Activated CD4-positive, alpha-beta memory T cell treated with anti-CD3 and anti-CD28 coated beads, Interleukin-2, amount 10 ng/mL, durations not matched to agents 7 days and 5 days (primary cell): ENCODE results near the gene TMEM53. TPM values are rescaled to one million over a fixed set of nuclear protein-coding genes. Genes with fewer than 3 reads are reported as not detected.

ENCODE experiments used
- CTCF ChIA-PET: fragments of 350-600 bp; sonication (Branson Sonifier 250); formaldehyde crosslinking; loops from one replicate; lab custom pipeline; 2021; ENCODE audit warnings: antibody characterized with exemption, inconsistent platforms; lab: Charles Lee
- POLR2A ChIA-PET: fragments of 350-600 bp; sonication (Branson Sonifier 250); formaldehyde crosslinking; loops from one replicate; lab custom pipeline; 2021; ENCODE audit warnings: antibody characterized with exemption; lab: Charles Lee
- DNase-seq: peaks from one replicate; pipeline ENCODE4 v3.0.0-alpha.2; 2020
- H3K27ac Mint-ChIP-seq: one replicate; pipeline ENCODE4 v1.8.0; 2021; ENCODE audit warnings: mild to moderate bottlenecking, mixed read lengths
- H3K27me3 Mint-ChIP-seq: one replicate; pipeline ENCODE4 v1.8.0; 2021; ENCODE audit warnings: mixed read lengths
- H3K36me3 Mint-ChIP-seq: one replicate; pipeline ENCODE4 v1.8.0; 2021; ENCODE audit warnings: low read depth, mixed read lengths
- H3K4me1 Mint-ChIP-seq: one replicate; pipeline ENCODE4 v1.8.0; 2021; ENCODE audit warnings: mixed read lengths
- H3K4me3 Mint-ChIP-seq: one replicate; pipeline ENCODE4 v1.8.0; 2021; ENCODE audit warnings: mild to moderate bottlenecking, mixed read lengths
- H3K9me3 Mint-ChIP-seq: one replicate; pipeline ENCODE4 v1.8.0; 2021; ENCODE audit warnings: mixed read lengths
- total RNA-seq, 2 experiments: library from RNA; stranded (reverse); gene quantifications; one replicate each; pipeline ENCODE4 v1.2.3, GENCODE V29; 2021

Gene TMEM53
- total RNA-seq, 2 experiments from 2014 or later: 4.3 to 5.6 TPM

GRCh38 chr1:44696101-44696500 is 21.8 kb upstream of the TMEM53 start:
- Mint-ChIP-seq H3K9me3 (no peaks in the 10 kb centered on the region), H3K36me3 (no peaks in the 10 kb centered on the region), H3K4me1 (peaks cover 21% of the 10 kb centered on the region), H3K27ac (no peak overlapping the region), H3K27me3 (peaks cover 4% of the 10 kb centered on the region), H3K4me3 (no peak overlapping the region)
- no peak for DNase-seq
- ChIA-PET POLR2A (interaction anchor here (0.6 to 2.2 kb wide), 9 partner anchors 11 to 123 kb away, joined by 3 to 39 read pairs (median 5); partner anchors contain the start of genes ARMH1, RNU5D-1 and TMEM53), CTCF (interaction anchor here (0.6 to 2.9 kb wide), 12 partner anchors 11 to 141 kb away, joined by 3 to 16 read pairs (median 4); partner anchors contain the start of genes ARMH1, RNU5D-1 and TMEM53)

GRCh38 chr1:44695671-44696070 is 21.4 kb upstream of the TMEM53 start:
- Mint-ChIP-seq H3K36me3 (no peaks in the 10 kb centered on the region), H3K9me3 (no peaks in the 10 kb centered on the region), H3K4me1 (peaks cover 21% of the 10 kb centered on the region), H3K27ac (no peak overlapping the region), H3K27me3 (peaks cover 4% of the 10 kb centered on the region), H3K4me3 (no peak overlapping the region)
- no peak for DNase-seq
- ChIA-PET POLR2A (interaction anchor here (0.6 to 2.2 kb wide), 7 partner anchors 11 to 123 kb away, joined by 4 to 39 read pairs (median 5); partner anchors contain the start of genes ARMH1, RNU5D-1 and TMEM53), CTCF (interaction anchor here (1.5 to 2.9 kb wide), 3 partner anchors 11 to 63 kb away, joined by 3 to 16 read pairs (median 4); no protein-coding TSS in a partner anchor)

- no peak overlapping the region for H3K4me3 Mint-ChIP-seq
- POLR2A ChIA-PET: interaction anchor here (0.7 to 0.8 kb wide), 2 partner anchors 27 to 35 kb away, joined by 3 to 4 read pairs; no protein-coding TSS in a partner anchor
- H3K36me3 Mint-ChIP-seq: no peaks in the 10 kb centered on the region
- DNase-seq: no peak
- CTCF ChIA-PET: interaction anchor here (1.5 kb wide), 1 partner anchor 62 kb away, joined by 4 read pairs; no protein-coding TSS in a partner anchor
- H3K9me3 Mint-ChIP-seq: no peaks in the 10 kb centered on the region
- H3K27me3 Mint-ChIP-seq: peaks cover 4% of the 10 kb centered on the region
- no peak overlapping the region for H3K27ac Mint-ChIP-seq
- H3K4me1 Mint-ChIP-seq: peaks cover 21% of the 10 kb centered on the region
These were observed 20.7 kb upstream of the TMEM53 start for GRCh38 chr1:44694863-44695478.

- Mint-ChIP-seq H3K36me3 (no peaks in the 10 kb centered on the region), H3K27me3 (peaks cover 4% of the 10 kb centered on the region), H3K4me3 (no peak overlapping the region), H3K27ac (no peak overlapping the region), H3K4me1 (peaks cover 21% of the 10 kb centered on the region), H3K9me3 (no peaks in the 10 kb centered on the region)
- ChIA-PET POLR2A (no interaction called here), CTCF (no interaction called here)
- DNase-seq: no peak
These were observed 19.6 kb upstream of the TMEM53 start for GRCh38 chr1:44693900-44694299.

GRCh38 chr1:44693159-44693558 is 18.9 kb upstream of the TMEM53 start:
- no peak for DNase-seq
- H3K27me3 Mint-ChIP-seq: peaks cover 4% of the 10 kb centered on the region
- H3K4me1 Mint-ChIP-seq: peaks cover 21% of the 10 kb centered on the region
- no peaks in the 10 kb centered on the region for H3K36me3 Mint-ChIP-seq
- H3K9me3 Mint-ChIP-seq: no peaks in the 10 kb centered on the region
- H3K4me3 Mint-ChIP-seq: no peak overlapping the region
- ChIA-PET CTCF (interaction anchor here (1.2 to 1.8 kb wide), 2 partner anchors 19 to 40 kb away, joined by 4 to 6 read pairs; partner anchors contain the start of genes ARMH1 and TMEM53), POLR2A (interaction anchor here (1.6 kb wide), 1 partner anchor 28 kb away, joined by 6 read pairs; no protein-coding TSS in a partner anchor)
- H3K27ac Mint-ChIP-seq: no peak overlapping the region

GRCh38 chr1:44689447-44689765 is 15.1 kb upstream of the TMEM53 start:
- CTCF ChIA-PET: no interaction called here
- Mint-ChIP-seq H3K9me3 (no peaks in the 10 kb centered on the region), H3K4me3 (no peak overlapping the region), H3K27ac (no peak overlapping the region), H3K27me3 (peaks cover 4% of the 10 kb centered on the region), H3K4me1 (peaks cover 5% of the 10 kb centered on the region), H3K36me3 (no peaks in the 10 kb centered on the region)
- POLR2A ChIA-PET: interaction anchor here (2.3 kb wide), 1 partner anchor 32 kb away, joined by 6 read pairs; no protein-coding TSS in a partner anchor
- no peak for DNase-seq

GRCh38 chr1:44688760-44689446 is 14.6 kb upstream of the TMEM53 start:
- H3K36me3 Mint-ChIP-seq: no peaks in the 10 kb centered on the region
- H3K27me3 Mint-ChIP-seq: peaks cover 4% of the 10 kb centered on the region

GRCh38 chr1:44685881-44686280 is 11.6 kb upstream of the TMEM53 start:
- peaks cover 4% of the 10 kb centered on the region for H3K4me1 Mint-ChIP-seq
- no peak overlapping the region for H3K4me3 Mint-ChIP-seq
- no peaks in the 10 kb centered on the region for H3K9me3 Mint-ChIP-seq
- ChIA-PET POLR2A (interaction anchor here (1.1 kb wide), 1 partner anchor 11 kb away, joined by 3 read pairs; the partner anchor contains the start of gene ARMH1), CTCF (interaction anchor here (1.5 kb wide), 2 partner anchors 10 to 12 kb away, joined by 5 to 6 read pairs; partner anchors contain the start of genes ARMH1 and TMEM53)
- no peaks in the 10 kb centered on the region for H3K36me3 Mint-ChIP-seq
- DNase-seq: no peak
- no peaks in the 10 kb centered on the region for H3K27me3 Mint-ChIP-seq
- no peak overlapping the region for H3K27ac Mint-ChIP-seq

More at GRCh38 chr1:44688760-44689446, 14.6 kb upstream of the TMEM53 start:
- no peak for DNase-seq
- ChIA-PET CTCF (interaction anchor here (1.8 kb wide), 1 partner anchor 15 kb away, joined by 5 read pairs; the partner anchor contains the start of genes ARMH1 and TMEM53), POLR2A (interaction anchor here (2.3 kb wide), 1 partner anchor 33 kb away, joined by 6 read pairs; no protein-coding TSS in a partner anchor)
- Mint-ChIP-seq H3K4me3 (no peak overlapping the region), H3K9me3 (no peaks in the 10 kb centered on the region), H3K4me1 (peaks cover 6% of the 10 kb centered on the region), H3K27ac (no peak overlapping the region)

GRCh38 chr1:44685218-44685617 is 10.9 kb upstream of the TMEM53 start:
- DNase-seq: no peak
- H3K4me3 Mint-ChIP-seq: no peak overlapping the region
- H3K27ac Mint-ChIP-seq: no peak overlapping the region
- ChIA-PET CTCF (interaction anchor here (1.0 to 1.5 kb wide), 4 partner anchors 9 to 32 kb away, joined by 3 to 6 read pairs (median 4); partner anchors contain the start of genes ARMH1 and TMEM53), POLR2A (no interaction called here)
- peaks cover 4% of the 10 kb centered on the region for H3K4me1 Mint-ChIP-seq
- H3K9me3 Mint-ChIP-seq: no peaks in the 10 kb centered on the region
- no peaks in the 10 kb centered on the region for H3K27me3 Mint-ChIP-seq
- H3K36me3 Mint-ChIP-seq: no peaks in the 10 kb centered on the region

GRCh38 chr1:44684525-44684924 is 10.2 kb upstream of the TMEM53 start:
- no peak for DNase-seq
- H3K27me3 Mint-ChIP-seq: peaks cover 3% of the 10 kb centered on the region
- H3K4me1 Mint-ChIP-seq: peaks cover 4% of the 10 kb centered on the region
- ChIA-PET CTCF (interaction anchor here (1.0 to 1.5 kb wide), 3 partner anchors 9 to 32 kb away, joined by 3 to 6 read pairs (median 4); no protein-coding TSS in a partner anchor), POLR2A (interaction anchor here (1.2 kb wide), 1 partner anchor 37 kb away, joined by 6 read pairs; no protein-coding TSS in a partner anchor)
- H3K27ac Mint-ChIP-seq: no peak overlapping the region
- no peak overlapping the region for H3K4me3 Mint-ChIP-seq
- no peaks in the 10 kb centered on the region for H3K36me3 Mint-ChIP-seq
- H3K9me3 Mint-ChIP-seq: no peaks in the 10 kb centered on the region

- Mint-ChIP-seq H3K27ac (no peak overlapping the region), H3K4me1 (peaks cover 4% of the 10 kb centered on the region), H3K9me3 (no peaks in the 10 kb centered on the region), H3K4me3 (no peak overlapping the region), H3K36me3 (no peaks in the 10 kb centered on the region), H3K27me3 (peaks cover 3% of the 10 kb centered on the region)
- ChIA-PET POLR2A (interaction anchor here (1.0 kb wide), 1 partner anchor 8 kb away, joined by 3 read pairs; no protein-coding TSS in a partner anchor), CTCF (no interaction called here)
- DNase-seq: no peak
These were observed 8.6 kb upstream of the TMEM53 start for GRCh38 chr1:44682883-44683265.
